Thyroid gland (tissue), 4 donors: Measurements from ENCODE around the gene SYS1. TPM values are rescaled to one million over a fixed set of nuclear protein-coding genes. Genes with fewer than 3 reads are reported as not detected.

Source experiments
- DNase-seq, 2 donors: peaks; one replicate each; pipeline ENCODE4 v3.0.0-alpha.2; 2019
- H3K27ac ChIP-seq, 3 donors: fragments of 200-600 bp; sonication (generic); 1 replicate in 2 of 3; 2 replicates in 1 of 3; pipeline ENCODE4 v1.5.1; 2016 to 2019; ENCODE audit warnings: mild to moderate bottlenecking in 1 of 3, moderate library complexity in 1 of 3
- H3K27me3 ChIP-seq: fragments of 200-600 bp; sonication (generic); one replicate; pipeline ENCODE4 v1.5.1; 2019
- H3K36me3 ChIP-seq, 2 donors: fragments of 200-600 bp; sonication (generic); one replicate each; pipeline ENCODE4 v1.5.1; 2016 to 2019
- H3K4me1 ChIP-seq, 2 donors: fragments of 200-600 bp; sonication (generic); one replicate each; pipeline ENCODE4 v1.5.1; 2017 to 2019
- H3K4me3 ChIP-seq, 3 donors: fragments of 200-600 bp; sonication (generic); replicated peaks in 1 of 3; 1 replicate in 2 of 3; 2 replicates in 1 of 3; pipeline ENCODE4 v1.5.1; 2016; ENCODE audit warnings: mild to moderate bottlenecking in 1 of 3
- H3K9me3 ChIP-seq: fragments of 200-600 bp; sonication (generic); one replicate; pipeline ENCODE4 v1.5.1; 2017
- CTCF ChIP-seq, 6 experiments: fragments of 200-600 bp in 3 of 6; fragments of 450-650 bp in 3 of 6; sonication (generic) in 3 of 6; IDR thresholded peaks; one replicate each; pipeline ENCODE4 v1.5.1; 2016 to 2019; ENCODE audit warnings: antibody characterized with exemption in 6 of 6, mild to moderate bottlenecking in 2 of 6, inconsistent platforms in 1 of 6, moderate library complexity in 1 of 6
- POLR2A ChIP-seq, 2 donors: fragments of 450-650 bp; IDR thresholded peaks; one replicate each; pipeline ENCODE4 v1.6.1; 2017; ENCODE audit warnings: antibody characterized with exemption in 2 of 2, mild to moderate bottlenecking in 2 of 2, moderate library complexity in 1 of 2
- WGBS, 2 donors: methylation state at CpG; one replicate each; pipeline ENCODE4 v1.1.5; 2017; 5-methylcytosine and 5-hydroxymethylcytosine counted together
- intact Hi-C: fragments of 100-400 bp; cut with DNase I; formaldehyde crosslinking; loops from one replicate; pipeline ENCODE4 v1.15.1; 2023
- total RNA-seq, 4 donors: library from RNA; depleted of rRNA; stranded (reverse); fragments of >200 nt; gene quantifications; one replicate each; pipeline ENCODE4 v1.2.3, GENCODE V29; 2016

Gene SYS1
- total RNA-seq, 4 donors from 2014 or later = 52.7 to 86.1 (median 76.6) TPM

GRCh38 chr20:45345104-45345936, 17.6 kb upstream of the SYS1 start:
- WGBS, 2 donors = 21 to 30% methylated on average over 9 of the region's 9 CpGs
- Histone ChIP-seq H3K36me3 (no peaks in the 10 kb centered on the region), H3K27ac (peak overlapping the region; percentile 93 to 98 (median 97)), H3K4me1 (peaks cover 67 to 76% of the 10 kb centered on the region in 2 donors), H3K4me3 (peak overlapping the region in 1 of 3 donors; percentile 6), H3K27me3 (no peaks in the 10 kb centered on the region), H3K9me3 (no peaks in the 10 kb centered on the region)
- no peak for TF ChIP-seq CTCF (IDR thresholded peaks at IDR 0.05)
- TF ChIP-seq POLR2A (IDR thresholded peaks at IDR 0.05) = peak in 1 of 2 donors; percentile 84
- DNase-seq = peak; percentile 86 to 94
- intact Hi-C loops = no loop called here

GRCh38 chr20:45346291-45346718, 16.7 kb upstream of the SYS1 start:
- Histone ChIP-seq H3K4me1 (peaks cover 57 to 66% of the 10 kb centered on the region in 2 donors), H3K4me3 (peak overlapping the region in 2 of 3 donors; percentile 0 to 68)

GRCh38 chr20:45346851-45347250, 16.1 kb upstream of the SYS1 start:
- no peak for TF ChIP-seq POLR2A (IDR thresholded peaks at IDR 0.05)
- Histone ChIP-seq H3K9me3 (no peaks in the 10 kb centered on the region), H3K27ac (peak overlapping the region; percentile 93 to 98 (median 97)), H3K4me3 (peak overlapping the region in 2 of 3 donors; percentile 0 to 68), H3K4me1 (peaks cover 51 to 60% of the 10 kb centered on the region in 2 donors), H3K36me3 (no peaks in the 10 kb centered on the region), H3K27me3 (no peaks in the 10 kb centered on the region)
- DNase-seq = no peak
- 75 to 79% methylated on average over 5 of the region's 5 CpGs for WGBS, 2 donors
- intact Hi-C loops = no loop called here

More at GRCh38 chr20:45346291-45346718, 16.7 kb upstream of the SYS1 start:
- intact Hi-C loops = no loop called here
- TF ChIP-seq CTCF (IDR thresholded peaks at IDR 0.05) = no peak
- no peak for TF ChIP-seq POLR2A (IDR thresholded peaks at IDR 0.05)
- DNase-seq = peak; percentile 38 to 39
- Histone ChIP-seq H3K36me3 (no peaks in the 10 kb centered on the region), H3K27me3 (no peaks in the 10 kb centered on the region), H3K27ac (peak overlapping the region; percentile 93 to 98 (median 97)), H3K9me3 (no peaks in the 10 kb centered on the region)
- WGBS, 2 donors = 52 to 88% methylated on average over 3 of the region's 3 CpGs

DNA sequence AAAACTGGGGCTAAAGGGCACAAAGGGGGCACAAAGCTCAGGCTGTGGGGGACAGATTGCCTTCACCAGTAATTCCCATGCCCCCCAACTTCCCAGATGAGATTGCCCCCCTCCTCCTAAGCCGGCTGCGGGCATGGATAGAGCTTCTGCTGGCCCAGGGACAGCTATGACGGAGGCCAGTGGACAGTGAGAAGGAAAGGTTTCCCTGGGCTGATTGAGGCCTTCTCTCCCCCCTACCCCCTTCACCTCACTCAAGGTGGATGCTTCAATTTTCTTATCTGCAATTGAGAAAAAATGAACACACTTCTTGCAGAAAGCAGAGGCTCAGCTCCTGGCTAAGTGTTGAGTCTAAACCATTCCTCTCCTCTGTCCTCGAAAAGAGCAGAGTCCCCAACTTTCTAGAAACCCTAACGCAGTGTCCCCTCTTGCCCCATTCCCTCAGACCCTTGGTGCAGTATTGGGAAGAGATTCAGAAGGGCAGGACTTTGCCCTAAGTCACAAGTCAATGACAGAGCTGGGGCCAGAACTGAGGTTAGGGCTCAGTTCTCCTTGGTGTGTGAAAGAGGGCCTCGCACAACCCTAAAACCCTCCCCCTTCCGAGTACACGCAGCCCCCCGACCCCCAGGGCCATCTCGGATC, 15.5 kb upstream of the SYS1 start:
- intact Hi-C loops = no loop called here
- peak overlapping the region; percentile 52 to 68 (median 58) for H3K4me3 ChIP-seq
- no peaks in the 10 kb centered on the region for H3K9me3 ChIP-seq
- 19 to 31% methylated on average over 4 to 9 of the region's 10 CpGs for WGBS, 2 donors
- H3K4me1 ChIP-seq = peaks cover 49 to 56% of the 10 kb centered on the region in 2 donors
- no peaks in the 10 kb centered on the region for H3K36me3 ChIP-seq
- TF ChIP-seq POLR2A (IDR thresholded peaks at IDR 0.05) (no peak), CTCF (IDR thresholded peaks at IDR 0.05) (no peak)
- DNase-seq = peak in 1 of 2 donors; percentile 43
- peak overlapping the region; percentile 93 to 98 (median 97) for H3K27ac ChIP-seq
- H3K27me3 ChIP-seq = no peaks in the 10 kb centered on the region

- H3K27ac ChIP-seq = peak within 1 kb of the TSS; percentile 93 to 98 (median 97)
- intact Hi-C loops = no loop called here
- no peak for TF ChIP-seq CTCF (IDR thresholded peaks at IDR 0.05)
- TF ChIP-seq POLR2A (IDR thresholded peaks at IDR 0.05) = peak; percentile 89 to 94
- H3K36me3 ChIP-seq = no peaks in the 10 kb centered on the region
- H3K9me3 ChIP-seq = no peaks in the 10 kb centered on the region
- 4 to 25% methylated on average over 6 to 27 of the region's 77 CpGs for WGBS, 2 donors
- H3K4me3 ChIP-seq = peak within 1 kb of the TSS; percentile 52 to 68 (median 58)
- no peaks in the 10 kb centered on the region for H3K27me3 ChIP-seq
- peaks cover 42 to 48% of the 10 kb centered on the region in 2 donors for H3K4me1 ChIP-seq
- peak; percentile 69 to 71 for DNase-seq
Measured at GRCh38 chr20:45347936-45348778, 14.8 kb upstream of the SYS1 start, which contains the start of gene SDC4. SDC4 (minus strand) TSS chr20:45348424; CDS start chr20:45348384, 40 bp downstream.
